ENCODE data around the gene SURF2.
"Not testable (repeated sequence)": the region's sequence is repeated elsewhere in the genome, so short reads cannot be mapped to it uniquely, and the experiment has no call there.

SURF2 gene

GRCh38 chr9:133371261-133371711 is 14.9 kb downstream of the SURF2 start:
- DNase-seq (ENCODE audit: low read depth): no peak
- no peak overlapping the region for H3K4me3 ChIP-seq (ENCODE audit: low read depth, low read length)
- in situ Hi-C loops (cut with HindIII; ENCODE audit: low sequenced_read_pairs): loop anchor here (5.0 kb wide), 1 partner anchor 46 kb away; the partner anchor contains the start of gene REXO4
- TF ChIP-seq CTCF (IDR thresholded peaks at IDR 0.05; ENCODE audit: low read depth, low read length, missing control alignments): no peak

- H3K4me3 ChIP-seq (ENCODE audit: low read depth, low read length): no peak overlapping the region
- no peak for DNase-seq (ENCODE audit: low read depth)
- TF ChIP-seq CTCF (IDR thresholded peaks at IDR 0.05; ENCODE audit: low read depth, low read length, missing control alignments): no peak
- in situ Hi-C loops (cut with HindIII; ENCODE audit: low sequenced_read_pairs): loop anchor here (5.0 kb wide), 1 partner anchor 45 kb away; the partner anchor contains the start of gene REXO4
Observed at GRCh38 chr9:133372144-133372543, 15.8 kb downstream of the SURF2 start.

- in situ Hi-C loops (cut with HindIII; ENCODE audit: low sequenced_read_pairs): loop anchor here (5.0 kb wide), 2 partner anchors 43 to 93 kb away; partner anchors contain the start of gene REXO4
- no peak for TF ChIP-seq CTCF (IDR thresholded peaks at IDR 0.05; ENCODE audit: low read depth, low read length, missing control alignments)
- DNase-seq (ENCODE audit: low read depth): peak; percentile 23
- peak overlapping the region; percentile 79 for H3K4me3 ChIP-seq (ENCODE audit: low read depth, low read length)
Observed at GRCh38 chr9:133374612-133375115, 18.3 kb downstream of the SURF2 start.

GRCh38 chr9:133375116-133375723 is 18.9 kb downstream of the SURF2 start:
- in situ Hi-C loops (cut with HindIII; ENCODE audit: low sequenced_read_pairs): loop anchor here (5.0 kb wide), 1 partner anchor 92 kb away; no protein-coding TSS in a partner anchor
- TF ChIP-seq CTCF (IDR thresholded peaks at IDR 0.05; ENCODE audit: low read depth, low read length, missing control alignments): peak; percentile 13
- no peak for DNase-seq (ENCODE audit: low read depth)
- H3K4me3 ChIP-seq (ENCODE audit: low read depth, low read length): peak overlapping the region; percentile 79

GRCh38 chr9:133375724-133376654 is 19.6 kb downstream of the SURF2 start, which contains the start of the genes STKLD1 and SURF4:
STKLD1 (plus strand) TSS chr9:133376366; CDS start chr9:133376474, 108 bp downstream.
SURF4 (minus strand) TSS chr9:133376060; CDS start chr9:133375969, 91 bp downstream.
- no peak for TF ChIP-seq CTCF (IDR thresholded peaks at IDR 0.05; ENCODE audit: low read depth, low read length, missing control alignments)
- in situ Hi-C loops (cut with HindIII; ENCODE audit: low sequenced_read_pairs): loop anchor here (5.0 kb wide), 1 partner anchor 91 kb away; no protein-coding TSS in a partner anchor
- DNase-seq (ENCODE audit: low read depth): peak; percentile 88
- H3K4me3 ChIP-seq (ENCODE audit: low read depth, low read length): peak within 1 kb of the TSS; percentile 79

- in situ Hi-C loops (cut with HindIII; ENCODE audit: low sequenced_read_pairs): loop anchor here (5.0 kb wide), 1 partner anchor 90 kb away; no protein-coding TSS in a partner anchor
- not testable (repeated sequence) for DNase-seq (ENCODE audit: low read depth); H3K4me3 ChIP-seq (ENCODE audit: low read depth, low read length)
Observed at GRCh38 chr9:133377280-133377679, 20.9 kb downstream of the SURF2 start.
